BLaER1 treated with 17β-estradiol and CSF1 and Interleukin-3, amounts not matched to agents 10 nM and 100 nM (cell line): ENCODE measurements around the gene FGF2.

ENCODE experiments used
- H3K27ac ChIP-seq, 11 experiments: shearing (Covaris generic); formaldehyde crosslinking; 2 replicates each; pipeline ENCODE4 v1.8.1; 2022
- H3K27me3 ChIP-seq, 11 experiments: shearing (Covaris generic); formaldehyde crosslinking; 2 replicates each; pipeline ENCODE4 v1.8.1; 2022
- H3K36me3 ChIP-seq, 11 experiments: shearing (Covaris generic); formaldehyde crosslinking; 2 replicates each; pipeline ENCODE4 v1.8.1; 2022
- H3K4me1 ChIP-seq, 10 experiments: shearing (Covaris generic); formaldehyde crosslinking; 2 replicates each; pipeline ENCODE4 v1.8.1; 2022
- H3K4me2 ChIP-seq, 11 experiments: shearing (Covaris generic); formaldehyde crosslinking; 2 replicates each; pipeline ENCODE4 v1.8.1; 2022
- H3K4me3 ChIP-seq, 10 experiments: shearing (Covaris generic); formaldehyde crosslinking; 2 replicates each; pipeline ENCODE4 v1.8.1; 2022
- H3K9ac ChIP-seq, 11 experiments: shearing (Covaris generic); formaldehyde crosslinking; 2 replicates each; pipeline ENCODE4 v1.8.1; 2022
- H3K9me3 ChIP-seq, 11 experiments: shearing (Covaris generic); formaldehyde crosslinking; replicated peaks in 1 of 11; 2 replicates each; pipeline ENCODE4 v1.8.1; 2022
- H4K20me1 ChIP-seq, 11 experiments: shearing (Covaris generic); formaldehyde crosslinking; 2 replicates each; pipeline ENCODE4 v1.8.1; 2022
- Cebpa-rat ChIP-seq, 11 experiments: shearing (Covaris generic); IDR thresholded peaks; 2 replicates each; pipeline ENCODE4 v1.8.1; 2022

Gene FGF2

GRCh38 chr4:122823476-122823875 is 3.2 kb upstream of the FGF2 start:
- Histone ChIP-seq H3K4me1 (peaks cover 5 to 19% (median 16%) of the 10 kb centered on the region in 10 experiments; a peak in 16 of 20 replicates), H3K4me3 (no peak overlapping the region), H3K27ac (no peak overlapping the region), H3K27me3 (peaks cover 47 to 83% (median 63%) of the 10 kb centered on the region in 11 experiments), H4K20me1 (peaks cover 0 to 29% (median 16%) of the 10 kb centered on the region in 11 experiments; a peak in 17 of 22 replicates), H3K36me3 (no peaks in the 10 kb centered on the region), H3K9ac (no peak overlapping the region), H3K4me2 (no peak overlapping the region), H3K9me3 (peaks cover 0 to 7% (median 0%) of the 10 kb centered on the region in 11 experiments; a peak in 6 of 22 replicates)
- TF ChIP-seq Cebpa-rat (IDR thresholded peaks at IDR 0.05): no peak

- TF ChIP-seq Cebpa-rat (IDR thresholded peaks at IDR 0.05): no peak
- peaks cover 58 to 87% (median 75%) of the 10 kb centered on the region in 11 experiments for H3K27me3 ChIP-seq
- H3K4me2 ChIP-seq: no peak overlapping the region
- H3K4me3 ChIP-seq: no peak overlapping the region
- H3K9me3 ChIP-seq: peaks cover 0 to 7% (median 0%) of the 10 kb centered on the region in 11 experiments; a peak in 6 of 22 replicates
- no peak overlapping the region for H3K27ac ChIP-seq
- peaks cover 0 to 38% (median 19%) of the 10 kb centered on the region in 11 experiments; a peak in 17 of 22 replicates for H4K20me1 ChIP-seq
- H3K36me3 ChIP-seq: no peaks in the 10 kb centered on the region
- H3K4me1 ChIP-seq: peaks cover 5 to 19% (median 16%) of the 10 kb centered on the region in 10 experiments; a peak in 16 of 20 replicates
- H3K9ac ChIP-seq: no peak overlapping the region
Observed at GRCh38 chr4:122824616-122825015, 2.0 kb upstream of the FGF2 start.

GRCh38 chr4:122826079-122826527 is 528 bp upstream of the FGF2 start:
- H3K27ac ChIP-seq: no peak overlapping the region
- H3K4me2 ChIP-seq: no peak overlapping the region; a peak in 1 of 22 replicates
- H3K4me3 ChIP-seq: no peak overlapping the region
- no peak for TF ChIP-seq Cebpa-rat (IDR thresholded peaks at IDR 0.05)
- peaks cover 5 to 19% (median 16%) of the 10 kb centered on the region in 10 experiments; a peak in 16 of 20 replicates for H3K4me1 ChIP-seq
- H3K27me3 ChIP-seq: peaks cover 73 to 97% (median 84%) of the 10 kb centered on the region in 11 experiments
- H3K9me3 ChIP-seq: peaks cover 0 to 11% (median 0%) of the 10 kb centered on the region in 11 experiments; a peak in 6 of 22 replicates
- no peaks in the 10 kb centered on the region for H3K36me3 ChIP-seq
- H3K9ac ChIP-seq: no peak overlapping the region
- H4K20me1 ChIP-seq: peaks cover 0 to 42% (median 19%) of the 10 kb centered on the region in 11 experiments; a peak in 17 of 22 replicates

GRCh38 chr4:122827258-122827878 is 737 bp downstream of the FGF2 start:
- Histone ChIP-seq H3K4me3 (peak overlapping the region; percentile 50 to 71 (median 60)), H3K9me3 (peaks cover 0 to 11% (median 0%) of the 10 kb centered on the region in 11 experiments; a peak in 6 of 22 replicates), H3K9ac (peak overlapping the region in 6 of 11 experiments; percentile 25 to 51 (median 37); a peak in 8 of 22 replicates), H3K36me3 (no peaks in the 10 kb centered on the region), H3K27me3 (peaks cover 80 to 97% (median 95%) of the 10 kb centered on the region in 11 experiments), H3K4me2 (peak overlapping the region; percentile 87 to 99 (median 95)), H4K20me1 (peaks cover 0 to 42% (median 19%) of the 10 kb centered on the region in 11 experiments; a peak in 17 of 22 replicates), H3K27ac (no peak overlapping the region), H3K4me1 (peaks cover 5 to 19% (median 16%) of the 10 kb centered on the region in 10 experiments; a peak in 16 of 20 replicates)
- TF ChIP-seq Cebpa-rat (IDR thresholded peaks at IDR 0.05): no peak

- no peak for TF ChIP-seq Cebpa-rat (IDR thresholded peaks at IDR 0.05)
- Histone ChIP-seq H4K20me1 (peaks cover 0 to 42% (median 19%) of the 10 kb centered on the region in 11 experiments; a peak in 17 of 22 replicates), H3K4me1 (peaks cover 5 to 19% (median 16%) of the 10 kb centered on the region in 10 experiments; a peak in 16 of 20 replicates), H3K9ac (0 out of 22 replicates have a peak overlapping the region, but pooled peaks of 2 of the 11 experiments have one; percentile 38 to 51), H3K9me3 (peaks cover 0 to 11% (median 0%) of the 10 kb centered on the region in 11 experiments; a peak in 6 of 22 replicates), H3K27ac (no peak overlapping the region), H3K4me2 (peak overlapping the region; percentile 87 to 99 (median 95)), H3K4me3 (peak overlapping the region; percentile 50 to 71 (median 60); a peak in 19 of 20 replicates), H3K36me3 (no peaks in the 10 kb centered on the region), H3K27me3 (peaks cover 86 to 100% (median 100%) of the 10 kb centered on the region in 11 experiments)
Observed at GRCh38 chr4:122827879-122828601, 1.4 kb downstream of the FGF2 start.

- Histone ChIP-seq H3K4me1 (peaks cover 5 to 19% (median 16%) of the 10 kb centered on the region in 10 experiments; a peak in 16 of 20 replicates), H3K9me3 (peaks cover 0 to 6% (median 0%) of the 10 kb centered on the region in 11 experiments; a peak in 1 of 22 replicates), H3K4me3 (no peak overlapping the region), H3K9ac (no peak overlapping the region), H4K20me1 (peaks cover 0 to 36% (median 19%) of the 10 kb centered on the region in 11 experiments; a peak in 17 of 22 replicates), H3K27ac (no peak overlapping the region), H3K4me2 (no peak overlapping the region), H3K36me3 (no peaks in the 10 kb centered on the region), H3K27me3 (peaks cover 68 to 100% (median 94%) of the 10 kb centered on the region in 11 experiments)
- no peak for TF ChIP-seq Cebpa-rat (IDR thresholded peaks at IDR 0.05)
Observed at GRCh38 chr4:122830426-122831095, 3.9 kb downstream of the FGF2 start.

- H3K9me3 ChIP-seq: peaks cover 0 to 6% (median 0%) of the 10 kb centered on the region in 11 experiments; a peak in 1 of 22 replicates
- H3K27me3 ChIP-seq: peaks cover 57 to 100% (median 89%) of the 10 kb centered on the region in 11 experiments
- no peak overlapping the region for H3K4me2 ChIP-seq
- no peak overlapping the region for H3K4me3 ChIP-seq
- H3K27ac ChIP-seq: no peak overlapping the region
- H3K4me1 ChIP-seq: peaks cover 5 to 18% (median 16%) of the 10 kb centered on the region in 10 experiments; a peak in 16 of 20 replicates
- peaks cover 0 to 33% (median 18%) of the 10 kb centered on the region in 11 experiments; a peak in 17 of 22 replicates for H4K20me1 ChIP-seq
- no peak overlapping the region for H3K9ac ChIP-seq
- no peak for TF ChIP-seq Cebpa-rat (IDR thresholded peaks at IDR 0.05)
- no peaks in the 10 kb centered on the region for H3K36me3 ChIP-seq
Observed at GRCh38 chr4:122831515-122832196, 5.0 kb downstream of the FGF2 start.

DNA sequence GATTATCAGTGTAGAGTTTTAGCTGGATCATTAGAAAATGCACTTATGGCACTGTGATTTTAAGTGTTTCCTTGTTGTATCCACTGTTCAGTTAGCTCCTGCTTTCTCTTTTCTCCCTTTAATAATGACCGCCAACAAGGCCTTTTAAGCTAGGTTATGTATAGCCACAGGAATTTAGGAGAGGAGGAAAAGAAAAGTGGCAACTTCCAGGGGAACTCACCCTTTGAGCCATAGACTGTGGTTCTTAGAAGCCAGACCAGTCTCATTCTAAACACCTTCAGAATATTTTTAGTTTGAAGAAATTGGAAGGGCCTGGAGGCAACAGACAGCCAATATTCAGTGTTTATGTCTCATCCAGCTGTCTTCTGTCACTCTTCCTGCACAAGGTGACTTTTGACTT is 6.1 kb downstream of the FGF2 start:
- Histone ChIP-seq H3K4me3 (no peak overlapping the region), H3K9me3 (peaks cover 0 to 6% (median 0%) of the 10 kb centered on the region in 11 experiments; a peak in 1 of 22 replicates), H4K20me1 (peaks cover 0 to 22% (median 9%) of the 10 kb centered on the region in 11 experiments; a peak in 13 of 22 replicates), H3K36me3 (no peaks in the 10 kb centered on the region), H3K9ac (no peak overlapping the region), H3K4me2 (no peak overlapping the region), H3K27me3 (peaks cover 47 to 90% (median 78%) of the 10 kb centered on the region in 11 experiments), H3K4me1 (peaks cover 4 to 9% (median 7%) of the 10 kb centered on the region in 10 experiments; a peak in 16 of 20 replicates), H3K27ac (no peak overlapping the region)
- no peak for TF ChIP-seq Cebpa-rat (IDR thresholded peaks at IDR 0.05)
